GM21825 (cell line): ENCODE measurements around the gene FBXW4.

Experiments used
- ATAC-seq: cut with Tn5 transposase; IDR thresholded peaks from one replicate; pipeline ENCODE4 v1.9.1; 2021; ENCODE audit warnings: mild to moderate bottlenecking, moderate library complexity; ENCODE audit not compliant: unreplicated experiment

Gene FBXW4

DNA sequence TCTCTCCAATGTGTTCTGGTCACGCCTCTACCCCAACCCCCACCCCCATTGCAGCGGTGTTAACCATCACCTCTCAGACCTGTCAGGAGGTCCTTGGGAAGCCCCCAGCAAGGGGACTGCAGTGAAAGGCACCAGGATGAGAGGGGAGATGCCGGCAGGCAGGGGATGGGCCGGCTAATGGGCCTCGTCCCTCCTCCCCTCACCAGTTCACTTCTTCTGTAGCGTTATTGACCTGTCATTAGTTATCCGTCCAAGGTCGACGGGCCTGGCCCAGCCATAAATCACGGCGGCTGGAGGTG is 125.7 kb downstream of the FBXW4 start:
- no peak for ATAC-seq

DNA sequence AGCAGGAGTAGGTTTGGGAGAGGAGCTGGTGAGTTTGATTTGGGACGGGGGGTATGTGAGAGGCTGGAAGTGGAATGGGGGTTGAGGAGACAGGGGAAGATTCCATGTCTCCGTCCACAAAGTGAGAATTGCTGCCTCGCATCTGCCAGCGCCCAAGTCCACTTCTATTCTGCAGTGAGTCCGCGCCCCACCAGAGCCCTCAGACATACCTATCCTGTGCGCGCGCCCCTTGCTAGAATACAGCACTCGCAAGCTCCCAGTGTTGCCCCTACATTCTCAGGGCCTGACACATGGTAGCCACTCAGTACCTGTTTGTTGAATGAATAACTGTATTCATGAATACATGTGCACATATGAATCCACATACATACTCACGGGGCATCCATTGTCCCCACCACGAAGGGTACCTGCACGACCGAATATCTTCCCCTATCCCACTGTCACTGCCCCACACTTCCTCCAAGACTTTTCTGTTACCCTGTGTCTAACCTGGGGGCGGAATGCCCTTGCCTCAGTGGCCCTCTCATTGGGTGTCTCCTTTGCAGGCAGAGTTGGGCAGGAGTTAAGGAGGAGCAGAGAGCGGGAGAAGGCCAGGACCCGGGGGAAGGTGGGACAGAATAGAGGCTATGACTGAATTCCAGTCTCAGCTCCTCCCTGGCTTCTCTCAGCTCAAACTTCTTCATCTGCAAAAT is 126.8 kb downstream of the FBXW4 start:
- no peak for ATAC-seq

DNA sequence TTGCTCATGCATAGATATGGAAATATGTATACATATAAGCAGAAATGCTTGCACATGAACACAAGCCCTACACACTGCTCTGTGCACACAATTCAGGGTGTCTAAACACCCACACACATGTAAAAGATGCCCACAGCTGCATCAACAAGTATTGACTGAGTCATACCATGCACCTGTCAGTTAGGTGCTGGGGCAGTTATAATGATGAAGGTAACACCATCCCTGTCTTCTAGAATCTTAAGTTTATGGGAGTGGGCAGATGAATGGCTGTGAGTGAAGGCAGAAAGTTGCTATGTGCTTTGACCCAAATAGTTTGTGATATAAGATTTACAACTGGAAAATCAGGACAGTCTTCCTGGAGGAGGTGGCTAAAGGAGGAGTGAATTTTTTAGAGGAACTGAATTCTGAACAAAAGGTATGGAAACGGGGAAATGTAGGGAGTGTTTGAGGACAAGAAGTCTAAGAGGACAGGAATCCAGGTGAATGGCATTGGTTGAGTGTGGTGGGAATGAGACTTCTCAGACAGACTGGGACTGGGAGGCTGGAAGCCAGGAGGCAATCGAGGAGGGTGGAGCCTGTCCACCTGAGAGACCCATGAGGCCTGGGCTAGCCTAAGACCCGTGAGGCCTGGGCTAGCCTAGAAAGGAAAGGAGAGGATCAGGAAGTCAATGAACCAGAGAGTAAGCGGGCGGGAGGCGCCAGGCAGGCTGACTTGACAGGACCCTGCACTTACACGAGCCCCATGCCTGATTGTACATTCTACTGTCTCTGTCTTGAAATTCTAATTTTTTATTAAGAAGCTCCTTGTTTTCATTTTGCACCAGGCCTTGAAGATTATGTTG is 127.6 kb downstream of the FBXW4 start:
- no peak for ATAC-seq

DNA sequence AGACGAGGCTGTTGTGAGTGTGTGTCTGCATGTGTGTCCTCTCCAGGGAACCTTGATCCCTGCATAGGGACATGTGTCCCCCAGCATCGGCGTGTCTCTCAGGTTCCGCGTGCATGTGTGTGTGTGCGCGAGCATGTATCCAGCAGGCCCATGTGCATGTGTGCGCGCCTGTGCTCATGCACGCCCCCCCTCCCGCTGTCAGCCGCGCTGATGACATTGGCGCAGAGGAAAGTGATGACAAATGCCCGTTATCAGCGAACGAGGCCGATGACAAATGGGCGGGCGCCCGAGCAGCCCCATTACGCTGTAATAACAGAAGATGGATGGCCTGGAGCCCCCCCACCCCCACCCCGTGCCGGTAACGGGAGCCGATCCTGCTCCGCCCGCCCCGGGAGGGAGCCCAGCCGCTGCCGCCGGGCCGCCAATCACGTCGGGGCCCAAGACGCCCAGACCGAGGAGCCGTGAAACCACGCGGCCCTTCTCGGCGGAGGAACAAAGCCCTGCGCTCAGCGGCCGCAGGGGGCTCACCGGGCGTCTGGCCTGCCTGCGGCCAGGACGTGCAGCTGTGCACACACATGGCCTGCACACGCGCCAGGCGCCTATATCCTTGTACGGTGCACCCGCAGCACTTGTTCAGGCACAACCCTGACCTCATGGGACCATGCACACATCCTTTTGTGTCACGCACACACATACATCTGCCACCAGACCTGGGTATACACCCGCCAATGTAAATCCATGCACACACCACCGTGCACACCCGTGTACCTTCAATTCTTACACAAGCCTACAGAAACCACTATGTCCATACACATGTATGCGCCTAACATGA is 128.4 kb downstream of the FBXW4 start:
- no peak for ATAC-seq

DNA sequence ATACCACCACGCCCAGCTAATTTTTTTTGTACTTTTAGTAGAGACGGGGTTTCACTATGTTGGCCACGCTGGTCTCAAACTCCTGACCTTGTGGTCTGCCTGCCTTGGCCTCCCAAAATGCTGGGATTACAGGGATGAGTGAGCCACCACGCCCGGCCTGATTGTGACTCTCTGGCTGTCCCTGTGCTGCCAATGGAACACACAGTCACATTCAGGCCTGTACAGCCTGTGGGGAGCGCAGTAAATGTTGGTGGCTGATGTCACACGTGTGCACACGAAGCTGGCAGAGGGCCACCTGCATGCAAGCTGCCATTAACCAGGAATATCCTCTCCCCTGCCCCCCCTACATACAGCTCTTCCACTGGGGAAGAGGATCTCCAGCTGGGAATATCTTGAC is 129.0 kb downstream of the FBXW4 start:
- ATAC-seq, result no peak

DNA sequence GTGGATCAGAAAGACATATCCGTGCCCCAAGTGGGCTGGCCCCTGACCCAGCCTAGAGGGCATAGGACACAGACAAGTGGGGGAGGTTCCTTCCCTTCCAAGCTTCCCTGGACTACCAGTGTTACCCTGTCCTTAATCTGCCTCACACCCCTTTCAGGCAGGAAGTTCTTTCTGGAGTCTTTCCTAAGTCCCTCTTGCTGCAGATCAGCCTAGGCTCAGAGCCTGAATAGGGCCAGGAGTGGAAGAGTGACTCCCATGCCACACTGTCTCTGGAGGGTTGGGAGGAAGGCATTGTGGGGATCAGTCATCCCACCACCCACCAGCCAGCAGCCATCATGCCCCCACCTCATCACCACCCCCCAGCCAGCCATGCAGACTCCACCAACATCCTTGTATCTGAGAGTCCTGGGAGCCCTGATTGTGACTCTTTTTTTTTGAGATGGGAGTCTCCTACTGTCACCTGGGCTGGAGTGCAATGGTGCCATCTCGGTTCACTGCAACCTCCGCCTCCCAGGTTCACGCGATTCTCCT is 129.5 kb downstream of the FBXW4 start:
- no peak for ATAC-seq

DNA sequence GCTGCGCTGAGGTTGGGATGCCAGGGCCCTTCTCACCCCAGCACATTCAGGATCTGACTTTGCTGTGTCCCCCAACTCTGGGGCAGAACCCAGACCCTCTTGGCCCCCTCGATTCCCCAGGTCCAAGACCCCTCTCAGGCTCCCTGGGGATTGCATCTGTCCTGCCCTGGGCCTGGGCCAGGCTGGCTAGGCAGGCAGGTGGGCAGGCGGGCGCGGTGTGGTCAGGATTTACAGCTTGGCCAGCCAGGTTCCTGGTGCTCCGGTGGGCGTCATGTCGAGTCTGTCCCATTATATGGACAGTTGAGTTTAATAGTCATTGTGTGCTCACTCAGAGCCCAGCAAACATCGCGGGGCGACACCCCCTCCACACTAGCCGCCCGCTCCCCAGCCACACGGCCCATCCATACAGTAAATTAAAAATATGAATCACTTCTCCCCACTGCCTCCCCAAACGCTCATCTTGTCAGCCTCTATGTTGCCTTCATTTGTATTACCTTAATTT is 130.4 kb downstream of the FBXW4 start:
- ATAC-seq, result no peak

DNA sequence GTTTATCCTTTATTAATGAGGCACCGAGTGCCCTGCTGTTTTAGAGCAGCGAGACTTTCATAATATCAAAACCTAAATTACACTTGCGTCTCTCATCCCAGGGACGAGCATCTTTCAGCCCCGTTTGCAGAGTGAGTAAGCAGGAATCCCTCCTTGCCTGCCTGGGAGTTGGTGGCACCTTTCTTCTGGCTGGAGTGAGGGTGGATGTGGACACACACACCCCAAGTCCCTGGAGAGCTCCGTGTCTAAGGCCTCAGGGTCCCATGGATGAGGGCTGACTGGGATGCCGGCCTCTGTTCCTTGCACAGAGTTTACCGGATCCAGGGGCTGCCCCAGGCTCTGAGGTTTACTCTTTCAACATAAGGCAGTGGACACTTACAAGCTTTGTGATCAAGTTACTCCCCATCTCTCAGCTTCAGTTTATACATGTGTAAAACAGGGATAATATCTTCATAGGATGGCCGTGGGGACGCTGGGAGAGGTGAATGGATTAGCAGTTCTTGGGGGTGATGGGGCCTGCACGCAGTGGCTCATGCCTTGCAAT is 131.4 kb downstream of the FBXW4 start:
- ATAC-seq, result no peak

DNA sequence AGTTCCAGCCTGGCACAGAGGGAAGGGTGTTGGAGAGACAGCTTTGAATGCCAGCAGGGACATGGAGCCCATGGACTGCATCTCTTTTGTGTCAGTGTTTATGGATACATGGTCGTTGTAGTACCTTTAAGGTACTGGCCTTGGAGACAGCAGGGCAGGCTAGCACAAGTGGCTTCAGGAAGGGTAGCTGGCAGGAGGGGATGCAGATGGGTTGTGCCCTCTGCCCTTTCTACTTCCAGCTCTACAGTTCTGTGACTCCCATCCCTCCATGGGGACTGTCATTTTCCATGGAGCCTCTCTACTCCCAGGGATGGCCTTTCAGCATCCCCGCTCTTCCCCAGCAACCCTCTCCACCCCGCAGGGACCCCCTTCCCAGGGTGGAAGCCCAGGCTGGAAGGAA is 132.0 kb downstream of the FBXW4 start:
- no peak for ATAC-seq

DNA sequence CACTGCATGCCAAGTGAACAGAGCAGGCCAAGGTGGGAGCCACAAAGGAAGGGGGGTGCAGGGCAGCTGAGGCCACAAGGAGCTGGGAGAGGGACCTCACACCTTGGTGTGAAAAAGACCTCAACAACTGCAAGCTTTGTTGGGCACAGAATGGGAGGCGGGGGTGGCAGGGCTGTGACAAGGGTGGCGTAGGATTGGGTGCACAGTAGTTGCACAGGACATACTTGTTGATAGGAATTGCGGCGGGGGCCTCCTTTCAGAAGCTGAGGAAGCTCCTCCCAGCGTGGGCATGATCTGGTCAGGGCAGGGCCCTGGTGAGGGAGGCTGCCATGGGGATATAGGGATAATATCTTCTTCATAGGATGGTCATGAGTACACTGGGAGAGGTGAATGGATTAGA is 132.7 kb downstream of the FBXW4 start:
- no peak for ATAC-seq

DNA sequence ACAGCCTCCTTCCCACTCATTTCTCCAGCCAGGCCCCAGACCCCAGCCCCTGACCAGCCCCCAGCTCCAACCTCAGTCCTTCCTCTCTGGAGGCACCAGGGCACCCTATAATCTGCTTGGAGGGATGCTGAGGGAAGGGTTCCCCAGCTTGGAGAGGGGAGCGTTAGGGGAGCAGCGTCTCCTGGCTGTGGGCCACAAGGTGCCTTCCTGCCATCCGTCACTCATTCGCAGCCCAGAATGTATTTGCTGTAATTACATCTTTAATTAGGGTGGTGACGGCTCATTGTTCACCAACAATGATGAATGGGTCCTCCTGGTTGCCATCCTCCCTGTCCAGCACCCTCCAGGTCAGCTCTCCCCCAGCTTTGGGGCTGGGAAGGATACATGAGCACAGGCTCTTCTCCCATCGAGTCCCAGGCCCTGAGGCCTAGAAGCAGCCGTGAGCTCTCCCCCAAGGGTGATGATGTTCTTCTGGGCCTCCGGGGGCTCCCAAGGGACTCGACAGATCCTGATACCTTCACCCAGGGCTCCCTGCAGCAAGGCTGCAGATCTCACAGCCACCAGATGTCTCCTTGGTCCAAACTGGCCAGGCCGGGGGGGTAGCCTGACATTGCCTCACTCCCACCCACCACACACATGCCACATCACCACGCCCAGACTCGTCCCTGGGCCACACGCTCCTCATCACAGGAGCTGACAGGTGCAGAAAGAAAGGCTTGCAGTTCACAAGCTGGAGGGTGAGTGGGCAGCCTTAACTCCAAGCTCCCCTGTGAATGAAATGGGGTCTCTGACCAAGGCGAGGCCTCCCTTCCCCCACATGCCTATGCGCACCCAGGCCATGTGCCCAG is 133.7 kb downstream of the FBXW4 start:
- no peak for ATAC-seq
